Measurements from ENCODE around the gene ZNF385A. TPM values are rescaled to one million over a fixed set of nuclear protein-coding genes. Genes with fewer than 3 reads are reported as not detected.

Gene ZNF385A
- total and polyA plus RNA-seq, 9 of the 15 experiments (the other 6 are each of a cell fraction or from before 2014, with no cell fraction given), result 1.0 to 111 (median 7.7) TPM

DNA sequence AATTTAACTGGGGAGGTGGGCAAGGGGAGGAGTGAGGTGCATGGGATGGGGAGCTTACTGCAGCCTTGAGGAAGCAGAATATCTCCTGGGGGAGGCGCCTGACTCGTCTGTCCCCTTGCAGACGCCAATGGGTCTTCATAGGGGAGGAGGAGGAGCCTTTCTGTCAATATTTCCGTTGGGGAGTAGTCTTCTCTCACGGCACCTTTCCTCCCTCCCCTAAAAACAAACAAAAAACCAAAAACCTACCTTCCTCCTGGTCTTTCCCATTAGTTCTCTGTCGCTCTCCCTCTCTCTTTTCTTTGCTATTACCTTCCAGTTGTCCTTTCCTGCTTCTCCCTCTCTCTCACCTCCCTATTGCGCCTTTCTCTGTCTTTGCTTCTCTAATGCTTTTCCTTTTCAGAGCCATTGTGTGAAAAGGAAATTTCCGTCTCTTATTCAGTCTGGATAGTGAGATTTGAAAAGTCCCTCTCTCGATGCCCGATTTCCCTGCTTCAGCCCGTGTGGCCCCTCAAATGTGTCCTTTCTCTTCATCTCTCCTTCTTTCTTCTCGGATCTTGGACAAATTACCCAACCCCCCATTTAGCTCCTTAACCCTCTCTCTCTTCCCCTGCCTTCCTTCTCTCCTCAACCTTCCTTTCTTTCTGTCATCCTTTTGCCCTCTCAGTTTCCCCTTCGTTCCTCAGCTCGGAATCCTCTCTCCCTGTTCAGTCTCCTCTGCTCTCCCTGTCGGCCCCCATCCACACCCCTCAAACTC is 26.2 kb downstream of the ZNF385A start (continued):
- TF ChIP-seq, protein P1, sequence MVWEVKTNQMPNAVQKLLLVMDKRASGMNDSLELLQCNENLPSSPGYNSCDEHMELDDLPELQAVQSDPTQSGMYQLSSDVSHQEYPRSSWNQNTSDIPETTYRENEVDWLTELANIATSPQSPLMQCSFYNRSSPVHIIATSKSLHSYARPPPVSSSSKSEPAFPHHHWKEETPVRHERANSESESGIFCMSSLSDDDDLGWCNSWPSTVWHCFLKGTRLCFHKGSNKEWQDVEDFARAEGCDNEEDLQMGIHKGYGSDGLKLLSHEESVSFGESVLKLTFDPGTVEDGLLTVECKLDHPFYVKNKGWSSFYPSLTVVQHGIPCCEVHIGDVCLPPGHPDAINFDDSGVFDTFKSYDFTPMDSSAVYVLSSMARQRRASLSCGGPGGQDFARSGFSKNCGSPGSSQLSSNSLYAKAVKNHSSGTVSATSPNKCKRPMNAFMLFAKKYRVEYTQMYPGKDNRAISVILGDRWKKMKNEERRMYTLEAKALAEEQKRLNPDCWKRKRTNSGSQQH (CRISPR knock-in tag; IDR thresholded peaks at IDR 0.05), result no peak
- TF ChIP-seq NCOR1 (IDR thresholded peaks at IDR 0.05), result peak; percentile 32
- TF ChIP-seq JUND (IDR thresholded peaks at IDR 0.05; ENCODE audit: borderline replicate concordance, low read depth, low read length), result peak; percentile 41; the same call in 1 of the 2 replicates
- no peak; the same call in 1 of the 3 replicates for TF ChIP-seq JUND (tag; IDR thresholded peaks at IDR 0.05; ENCODE audit: borderline replicate concordance, low read depth, low read length)
- peak; percentile 20 for TF ChIP-seq PHF20 (IDR thresholded peaks at IDR 0.05; ENCODE audit: partially characterized antibody)
- peak; percentile 49 for TF ChIP-seq POLR2H (tag; IDR thresholded peaks at IDR 0.05; ENCODE audit: low read depth)
- TF ChIP-seq EP300 (IDR thresholded peaks at IDR 0.05; ENCODE audit: low read length), result peak; percentile 40; the same call in 1 of the 2 replicates
- peak; percentile 77 for TF ChIP-seq SMARCA4 (IDR thresholded peaks at IDR 0.05)
- TF ChIP-seq EGR1 (conservative IDR thresholded peaks at IDR 0.05), result no peak
- TF ChIP-seq, protein P2, sequence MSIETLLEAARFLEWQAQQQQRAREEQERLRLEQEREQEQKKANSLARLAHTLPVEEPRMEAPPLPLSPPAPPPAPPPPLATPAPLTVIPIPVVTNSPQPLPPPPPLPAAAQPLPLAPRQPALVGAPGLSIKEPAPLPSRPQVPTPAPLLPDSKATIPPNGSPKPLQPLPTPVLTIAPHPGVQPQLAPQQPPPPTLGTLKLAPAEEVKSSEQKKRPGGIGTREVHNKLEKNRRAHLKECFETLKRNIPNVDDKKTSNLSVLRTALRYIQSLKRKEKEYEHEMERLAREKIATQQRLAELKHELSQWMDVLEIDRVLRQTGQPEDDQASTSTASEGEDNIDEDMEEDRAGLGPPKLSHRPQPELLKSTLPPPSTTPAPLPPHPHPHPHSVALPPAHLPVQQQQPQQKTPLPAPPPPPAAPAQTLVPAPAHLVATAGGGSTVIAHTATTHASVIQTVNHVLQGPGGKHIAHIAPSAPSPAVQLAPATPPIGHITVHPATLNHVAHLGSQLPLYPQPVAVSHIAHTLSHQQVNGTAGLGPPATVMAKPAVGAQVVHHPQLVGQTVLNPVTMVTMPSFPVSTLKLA (conservative IDR thresholded peaks at IDR 0.05), result no peak
- TF ChIP-seq PHF8 (IDR thresholded peaks at IDR 0.05; ENCODE audit: borderline replicate concordance, low read length), result peak; percentile 16; the same call in 1 of the 2 replicates
- peak; percentile 66; the same call in 1 of the 2 replicates for TF ChIP-seq NBN (IDR thresholded peaks at IDR 0.05; ENCODE audit: low read depth)
- no peak for TF ChIP-seq SIRT6 (IDR thresholded peaks at IDR 0.05; ENCODE audit: low read depth, low read length)
- TF ChIP-seq SNIP1 (IDR thresholded peaks at IDR 0.05; ENCODE audit: low read depth), result peak; percentile 18; the same call in 1 of the 2 replicates
- TF ChIP-seq NCOA4 (IDR thresholded peaks at IDR 0.05; ENCODE audit: partially characterized antibody), result no peak
- no peak for TF ChIP-seq SRSF9 (IDR thresholded peaks at IDR 0.05; ENCODE audit: borderline replicate concordance, low read depth, low read length)
- TF ChIP-seq OTX1 (CRISPR knock-in tag; IDR thresholded peaks at IDR 0.05), result peak; percentile 9; the same call in 1 of the 2 replicates
- TF ChIP-seq, protein P3, sequence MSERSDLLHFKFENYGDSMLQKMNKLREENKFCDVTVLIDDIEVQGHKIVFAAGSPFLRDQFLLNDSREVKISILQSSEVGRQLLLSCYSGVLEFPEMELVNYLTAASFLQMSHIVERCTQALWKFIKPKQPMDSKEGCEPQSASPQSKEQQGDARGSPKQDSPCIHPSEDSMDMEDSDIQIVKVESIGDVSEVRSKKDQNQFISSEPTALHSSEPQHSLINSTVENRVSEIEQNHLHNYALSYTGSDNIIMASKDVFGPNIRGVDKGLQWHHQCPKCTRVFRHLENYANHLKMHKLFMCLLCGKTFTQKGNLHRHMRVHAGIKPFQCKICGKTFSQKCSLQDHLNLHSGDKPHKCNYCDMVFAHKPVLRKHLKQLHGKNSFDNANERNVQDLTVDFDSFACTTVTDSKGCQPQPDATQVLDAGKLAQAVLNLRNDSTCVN (CRISPR knock-in tag; IDR thresholded peaks at IDR 0.05), result 0 out of 2 replicates have a peak, but pooled peaks have one; percentile 20
- TF ChIP-seq POLR2AphosphoS5 (IDR thresholded peaks at IDR 0.05; ENCODE audit: control insufficient read depth, insufficient read depth, low read depth, low read length), result peak; percentile 46
- peak; percentile 45; the same call in 1 of the 2 replicates for TF ChIP-seq GABPA (tag; conservative IDR thresholded peaks at IDR 0.05; ENCODE audit: low read depth)
- peak; percentile 86; the same call in 1 of the 2 replicates for TF ChIP-seq HDGF (IDR thresholded peaks at IDR 0.05)
- peak; percentile 66 for TF ChIP-seq ATF7 (IDR thresholded peaks at IDR 0.05)
- TF ChIP-seq KDM5B (IDR thresholded peaks at IDR 0.05; ENCODE audit: insufficient replicate concordance, low read depth, low read length), result peak; percentile 36
- TF ChIP-seq SMARCA5 (IDR thresholded peaks at IDR 0.05), result peak; percentile 87
